Nephron (organoid): ENCODE data around the gene ALPG.
"Not testable (repeated sequence)": the region's sequence is repeated elsewhere in the genome, so short reads cannot be mapped to it uniquely, and the experiment has no call there.

ENCODE experiments used
- H3K27ac Mint-ChIP-seq, 3 experiments: 2 replicates each; pipeline ENCODE4 v1.8.0; 2020; ENCODE audit warnings: mixed read lengths in 3 of 3, mild to moderate bottlenecking in 2 of 3, moderate library complexity in 1 of 3
- H3K27me3 Mint-ChIP-seq: 2 replicates; pipeline ENCODE4 v1.8.0; 2021; ENCODE audit warnings: low read depth, mild to moderate bottlenecking, moderate library complexity, mixed read lengths
- H3K36me3 Mint-ChIP-seq: 2 replicates; pipeline ENCODE4 v1.8.0; 2020; ENCODE audit warnings: low read depth, mixed read lengths
- H3K4me1 Mint-ChIP-seq: 2 replicates; pipeline ENCODE4 v1.8.0; 2020; ENCODE audit warnings: mixed read lengths
- H3K4me3 Mint-ChIP-seq, 3 experiments: 2 replicates each; pipeline ENCODE4 v1.8.0; 2020; ENCODE audit warnings: mild to moderate bottlenecking in 3 of 3, mixed read lengths in 3 of 3, moderate library complexity in 2 of 3
- H3K9me3 Mint-ChIP-seq: 2 replicates; pipeline ENCODE4 v1.8.0; 2020; ENCODE audit warnings: mixed read lengths
- TF ChIP-seq, protein P1 (sequence below), 3 experiments: fragments of 200-600 bp; sonication (generic); IDR thresholded peaks; one replicate each; pipeline ENCODE4 v1.5.0; 2021; ENCODE audit warnings: antibody characterized with exemption in 3 of 3; ENCODE audit not compliant: unreplicated experiment in 3 of 3

The ALPG gene

GRCh38 chr2:232431705-232432590 is 25.3 kb downstream of the ALPG start:
- TF ChIP-seq, protein P1, sequence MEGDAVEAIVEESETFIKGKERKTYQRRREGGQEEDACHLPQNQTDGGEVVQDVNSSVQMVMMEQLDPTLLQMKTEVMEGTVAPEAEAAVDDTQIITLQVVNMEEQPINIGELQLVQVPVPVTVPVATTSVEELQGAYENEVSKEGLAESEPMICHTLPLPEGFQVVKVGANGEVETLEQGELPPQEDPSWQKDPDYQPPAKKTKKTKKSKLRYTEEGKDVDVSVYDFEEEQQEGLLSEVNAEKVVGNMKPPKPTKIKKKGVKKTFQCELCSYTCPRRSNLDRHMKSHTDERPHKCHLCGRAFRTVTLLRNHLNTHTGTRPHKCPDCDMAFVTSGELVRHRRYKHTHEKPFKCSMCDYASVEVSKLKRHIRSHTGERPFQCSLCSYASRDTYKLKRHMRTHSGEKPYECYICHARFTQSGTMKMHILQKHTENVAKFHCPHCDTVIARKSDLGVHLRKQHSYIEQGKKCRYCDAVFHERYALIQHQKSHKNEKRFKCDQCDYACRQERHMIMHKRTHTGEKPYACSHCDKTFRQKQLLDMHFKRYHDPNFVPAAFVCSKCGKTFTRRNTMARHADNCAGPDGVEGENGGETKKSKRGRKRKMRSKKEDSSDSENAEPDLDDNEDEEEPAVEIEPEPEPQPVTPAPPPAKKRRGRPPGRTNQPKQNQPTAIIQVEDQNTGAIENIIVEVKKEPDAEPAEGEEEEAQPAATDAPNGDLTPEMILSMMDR (IDR thresholded peaks at IDR 0.05; ENCODE audit: unreplicated experiment in 3 of 3): no peak
- no peak overlapping the region for H3K4me3 Mint-ChIP-seq
- H3K36me3 Mint-ChIP-seq: no peaks in the 10 kb centered on the region
- H3K4me1 Mint-ChIP-seq: no peaks in the 10 kb centered on the region
- peaks cover 27% of the 10 kb centered on the region for H3K27me3 Mint-ChIP-seq
- H3K9me3 Mint-ChIP-seq: no peaks in the 10 kb centered on the region
- H3K27ac Mint-ChIP-seq: no peak overlapping the region

- Mint-ChIP-seq H3K4me3 (no peak overlapping the region), H3K4me1 (no peaks in the 10 kb centered on the region), H3K27ac (no peak overlapping the region), H3K27me3 (peaks cover 33% of the 10 kb centered on the region), H3K36me3 (no peaks in the 10 kb centered on the region), H3K9me3 (no peaks in the 10 kb centered on the region)
- TF ChIP-seq, protein P1 (IDR thresholded peaks at IDR 0.05; ENCODE audit: unreplicated experiment in 3 of 3): no peak
Measured at GRCh38 chr2:232432598-232433184, 26.0 kb downstream of the ALPG start.

DNA sequence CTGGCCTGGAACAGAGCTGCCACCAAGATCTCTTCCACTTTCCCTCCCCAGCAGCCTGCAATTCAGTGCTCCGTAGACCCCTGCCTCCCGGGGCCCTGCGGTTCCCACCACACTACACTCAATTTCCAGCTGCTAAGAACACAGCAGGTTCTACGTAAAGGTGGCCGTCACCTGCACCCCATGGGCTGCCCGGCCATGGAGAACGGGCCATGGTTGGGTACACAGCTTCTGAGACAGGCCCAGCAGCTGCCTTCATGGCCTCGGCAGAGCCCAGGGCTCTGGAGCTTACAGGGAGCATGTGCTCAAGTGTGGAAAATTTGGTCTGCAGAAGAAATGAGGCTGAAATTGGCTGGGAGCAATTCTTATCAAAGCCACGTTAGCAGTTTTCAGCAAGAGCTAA is 27.0 kb downstream of the ALPG start:
- not testable (repeated sequence) for H3K36me3 Mint-ChIP-seq, H3K4me3 Mint-ChIP-seq, H3K9me3 Mint-ChIP-seq, H3K4me1 Mint-ChIP-seq
- Mint-ChIP-seq H3K27ac (peak overlapping the region in 2 of 3 experiments; percentile 55 to 62), H3K27me3 (peaks cover 41% of the 10 kb centered on the region)

DNA sequence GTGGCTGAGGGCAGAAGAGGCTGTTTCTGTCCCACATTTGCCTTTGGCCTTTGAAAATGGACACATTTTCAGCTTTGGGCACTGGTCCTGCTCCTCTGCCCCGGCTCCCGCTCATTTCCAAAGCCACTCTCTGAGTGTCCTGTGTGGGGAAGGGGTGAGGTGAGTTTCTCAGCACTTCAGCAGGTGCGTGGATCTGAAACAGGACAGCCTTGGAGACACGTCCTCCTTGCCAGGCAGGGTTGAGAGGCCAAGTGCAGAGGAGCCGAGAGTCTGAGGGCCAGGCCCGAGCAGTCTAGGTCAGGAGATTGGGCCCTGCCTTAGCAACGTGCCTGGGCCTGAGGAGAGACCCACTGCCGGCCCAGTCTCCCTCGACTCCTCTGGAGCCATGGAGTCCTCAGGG is 27.4 kb downstream of the ALPG start:
- Mint-ChIP-seq H3K4me3 (no peak overlapping the region), H3K9me3 (no peaks in the 10 kb centered on the region), H3K27me3 (peaks cover 41% of the 10 kb centered on the region), H3K4me1 (no peaks in the 10 kb centered on the region), H3K36me3 (no peaks in the 10 kb centered on the region), H3K27ac (no peak overlapping the region)
- TF ChIP-seq, protein P1 (IDR thresholded peaks at IDR 0.05; ENCODE audit: unreplicated experiment in 3 of 3): no peak

DNA sequence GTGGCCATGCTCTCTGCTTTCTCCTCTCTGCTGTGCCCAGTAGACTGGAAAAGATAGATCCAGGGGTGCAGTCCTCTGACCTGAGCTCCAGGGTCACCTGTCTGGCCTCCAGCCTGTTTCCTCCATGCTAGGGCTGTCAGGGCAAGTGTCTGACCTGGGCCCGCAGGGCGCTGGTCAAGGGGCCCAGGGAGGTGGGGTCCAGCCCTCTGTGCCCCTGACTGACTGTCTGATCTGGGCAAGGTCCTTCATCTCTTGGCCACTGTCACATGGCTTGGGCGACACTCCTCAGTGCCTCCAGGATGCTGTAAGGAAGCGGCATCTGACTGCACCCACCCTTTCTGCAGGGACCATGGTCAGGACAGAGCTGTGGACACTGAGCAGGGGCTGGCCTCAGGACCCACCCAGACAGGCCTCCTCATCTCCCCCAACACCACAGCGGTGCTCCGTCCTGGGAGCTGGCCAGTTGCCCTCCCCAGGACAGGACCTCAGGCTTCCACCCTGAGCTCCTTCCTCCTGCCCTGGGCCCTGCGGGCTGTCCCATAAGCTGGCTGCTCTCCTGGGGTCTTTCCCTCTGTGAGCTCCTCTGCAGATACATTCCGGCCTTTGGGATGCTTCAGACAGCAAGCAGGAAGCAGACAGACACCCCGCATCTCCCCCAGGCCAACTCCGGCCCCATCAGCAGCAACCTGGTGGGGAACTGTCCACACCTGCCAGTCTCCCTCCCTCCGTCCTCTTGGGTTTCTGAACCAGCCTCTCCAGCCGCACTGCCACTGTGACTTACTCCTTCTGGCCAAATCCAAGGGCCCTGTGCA is 28.1 kb downstream of the ALPG start:
- H3K4me3 Mint-ChIP-seq: no peak overlapping the region
- no peaks in the 10 kb centered on the region for H3K9me3 Mint-ChIP-seq
- no peaks in the 10 kb centered on the region for H3K4me1 Mint-ChIP-seq
- no peaks in the 10 kb centered on the region for H3K36me3 Mint-ChIP-seq
- H3K27me3 Mint-ChIP-seq: peaks cover 41% of the 10 kb centered on the region
- TF ChIP-seq, protein P1 (IDR thresholded peaks at IDR 0.05; ENCODE audit: unreplicated experiment in 3 of 3): no peak
- no peak overlapping the region for H3K27ac Mint-ChIP-seq

- TF ChIP-seq, protein P1 (IDR thresholded peaks at IDR 0.05; ENCODE audit: unreplicated experiment in 3 of 3): no peak
- Mint-ChIP-seq H3K4me1 (no peaks in the 10 kb centered on the region), H3K9me3 (no peaks in the 10 kb centered on the region), H3K36me3 (no peaks in the 10 kb centered on the region), H3K4me3 (no peak overlapping the region), H3K27ac (no peak overlapping the region), H3K27me3 (peaks cover 41% of the 10 kb centered on the region)
Measured at GRCh38 chr2:232435375-232435648, 28.7 kb downstream of the ALPG start.
